Activated CD4-positive, alpha-beta memory T cell treated with anti-CD3 and anti-CD28 coated beads, Interleukin-2, amount 10 ng/mL, durations not matched to agents 7 days and 5 days (primary cell): Measurements from ENCODE around the gene CCDC171. TPM values are rescaled to one million over a fixed set of nuclear protein-coding genes. Genes with fewer than 3 reads are reported as not detected.
"Not testable (repeated sequence)": the region's sequence is repeated elsewhere in the genome, so short reads cannot be mapped to it uniquely, and the experiment has no call there.

Source experiments
- CTCF ChIA-PET: fragments of 350-600 bp; sonication (Branson Sonifier 250); formaldehyde crosslinking; loops from one replicate; lab custom pipeline; 2021; ENCODE audit warnings: antibody characterized with exemption, inconsistent platforms; lab: Charles Lee
- POLR2A ChIA-PET: fragments of 350-600 bp; sonication (Branson Sonifier 250); formaldehyde crosslinking; loops from one replicate; lab custom pipeline; 2021; ENCODE audit warnings: antibody characterized with exemption; lab: Charles Lee
- DNase-seq: peaks from one replicate; pipeline ENCODE4 v3.0.0-alpha.2; 2020
- H3K27ac Mint-ChIP-seq: one replicate; pipeline ENCODE4 v1.8.0; 2021; ENCODE audit warnings: mild to moderate bottlenecking, mixed read lengths
- H3K27me3 Mint-ChIP-seq: one replicate; pipeline ENCODE4 v1.8.0; 2021; ENCODE audit warnings: mixed read lengths
- H3K36me3 Mint-ChIP-seq: one replicate; pipeline ENCODE4 v1.8.0; 2021; ENCODE audit warnings: low read depth, mixed read lengths
- H3K4me1 Mint-ChIP-seq: one replicate; pipeline ENCODE4 v1.8.0; 2021; ENCODE audit warnings: mixed read lengths
- H3K4me3 Mint-ChIP-seq: one replicate; pipeline ENCODE4 v1.8.0; 2021; ENCODE audit warnings: mild to moderate bottlenecking, mixed read lengths
- H3K9me3 Mint-ChIP-seq: one replicate; pipeline ENCODE4 v1.8.0; 2021; ENCODE audit warnings: mixed read lengths
- total RNA-seq, 2 experiments: library from RNA; stranded (reverse); gene quantifications; one replicate each; pipeline ENCODE4 v1.2.3, GENCODE V29; 2021

Gene CCDC171
- total RNA-seq, 2 experiments from 2014 or later = 2.1 to 2.5 TPM

DNA sequence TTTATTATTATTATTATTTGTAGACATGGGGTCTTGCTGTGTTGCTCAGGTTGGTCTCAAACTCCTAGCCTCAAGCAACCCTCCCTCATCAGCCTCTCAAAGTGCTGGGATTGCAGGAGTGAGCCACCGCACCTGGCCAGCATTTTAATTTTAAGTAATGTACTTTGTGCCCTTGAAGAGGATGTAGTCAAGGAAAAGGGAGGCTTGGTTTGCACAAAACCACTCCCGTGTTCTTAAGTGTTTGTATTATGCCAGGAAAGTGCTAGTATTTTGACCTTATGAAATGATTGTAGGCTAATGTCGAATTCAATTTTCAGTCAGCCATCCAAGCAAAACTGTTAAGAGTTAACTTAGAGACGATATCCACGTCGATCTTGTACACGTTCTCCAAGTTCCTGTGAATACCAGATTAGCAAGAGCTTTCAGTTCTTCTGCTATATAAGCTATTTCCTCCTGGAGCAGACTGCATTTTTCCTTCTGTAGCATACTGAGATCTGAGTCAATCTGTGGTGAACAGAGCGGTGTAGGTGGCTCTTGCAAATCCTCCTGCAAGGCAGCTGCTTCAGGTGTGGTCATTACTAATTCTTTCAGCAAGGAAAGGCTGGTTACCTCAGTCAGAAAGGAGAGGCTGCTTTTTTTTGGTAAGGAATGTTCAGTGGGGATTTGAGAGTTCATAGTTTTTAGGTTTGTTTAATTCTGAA is 23.7 kb downstream of the CCDC171 start:
- POLR2A ChIA-PET = no interaction called here
- H3K27me3 Mint-ChIP-seq = no peaks in the 10 kb centered on the region
- H3K27ac Mint-ChIP-seq = no peak overlapping the region
- H3K4me3 Mint-ChIP-seq = no peak overlapping the region
- H3K4me1 Mint-ChIP-seq = no peaks in the 10 kb centered on the region
- H3K9me3 Mint-ChIP-seq = no peaks in the 10 kb centered on the region
- CTCF ChIA-PET = no interaction called here
- H3K36me3 Mint-ChIP-seq = peaks cover 6% of the 10 kb centered on the region
- DNase-seq = no peak

DNA sequence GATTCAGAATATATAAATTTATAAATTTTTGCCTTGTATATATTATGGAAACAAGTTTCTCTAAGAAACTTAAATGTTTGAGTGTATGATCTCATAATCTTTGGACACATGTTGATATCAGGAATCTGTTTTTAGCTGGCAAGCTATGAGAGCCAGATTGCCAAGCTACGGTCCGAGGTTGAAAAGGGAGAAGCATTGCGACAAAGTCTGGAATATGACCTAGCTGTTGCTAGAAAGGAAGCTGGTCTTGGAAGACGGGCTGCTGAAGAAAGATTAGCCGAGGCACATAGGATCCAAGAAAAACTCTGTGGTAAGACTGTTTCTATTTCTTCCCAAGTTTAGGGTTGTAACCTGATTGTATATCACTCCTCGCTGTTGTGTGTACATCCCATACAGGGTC is 25.9 kb downstream of the CCDC171 start:
- DNase-seq = no peak
- no peaks in the 10 kb centered on the region for H3K27me3 Mint-ChIP-seq
- CTCF ChIA-PET = no interaction called here
- POLR2A ChIA-PET = no interaction called here
- H3K9me3 Mint-ChIP-seq = no peaks in the 10 kb centered on the region
- H3K4me3 Mint-ChIP-seq = no peak overlapping the region
- peaks cover 6% of the 10 kb centered on the region for H3K36me3 Mint-ChIP-seq
- no peak overlapping the region for H3K27ac Mint-ChIP-seq
- H3K4me1 Mint-ChIP-seq = no peaks in the 10 kb centered on the region

GRCh38 chr9:15584379-15584778 is 31.5 kb downstream of the CCDC171 start:
- Mint-ChIP-seq H3K36me3 (peaks cover 3% of the 10 kb centered on the region), H3K27me3 (no peaks in the 10 kb centered on the region), H3K4me3 (no peak overlapping the region), H3K4me1 (peaks cover 6% of the 10 kb centered on the region), H3K9me3 (no peaks in the 10 kb centered on the region), H3K27ac (no peak overlapping the region)
- ChIA-PET CTCF (no interaction called here), POLR2A (no interaction called here)
- DNase-seq = no peak

DNA sequence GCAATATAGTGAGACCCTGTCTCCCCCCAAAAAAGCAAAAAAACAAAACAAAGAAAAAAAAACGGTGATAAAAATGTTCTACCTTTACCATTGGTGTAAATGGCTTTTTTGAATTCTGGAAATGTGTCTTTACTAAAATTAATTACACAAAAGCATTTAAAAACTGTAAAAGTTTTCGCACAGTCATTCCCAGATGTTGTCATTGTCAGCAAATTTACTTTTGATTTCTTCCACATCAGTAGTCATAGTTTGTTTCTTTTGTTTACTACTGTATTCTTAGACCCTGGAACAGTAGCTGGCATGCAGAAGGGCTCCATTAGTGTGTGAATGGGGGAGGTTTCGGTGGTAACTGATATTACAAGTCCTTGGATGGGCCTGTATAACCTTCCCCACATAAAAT is 39.5 kb downstream of the CCDC171 start:
- Mint-ChIP-seq H3K9me3 (no peaks in the 10 kb centered on the region), H3K4me1 (no peaks in the 10 kb centered on the region), H3K36me3 (peaks cover 3% of the 10 kb centered on the region), H3K27ac (no peak overlapping the region), H3K4me3 (no peak overlapping the region), H3K27me3 (no peaks in the 10 kb centered on the region)
- POLR2A ChIA-PET = no interaction called here
- DNase-seq = no peak
- CTCF ChIA-PET = interaction anchor here (0.5 to 1.1 kb wide), 4 partner anchors 12 to 984 kb away, joined by 3 read pairs; no protein-coding TSS in a partner anchor

DNA sequence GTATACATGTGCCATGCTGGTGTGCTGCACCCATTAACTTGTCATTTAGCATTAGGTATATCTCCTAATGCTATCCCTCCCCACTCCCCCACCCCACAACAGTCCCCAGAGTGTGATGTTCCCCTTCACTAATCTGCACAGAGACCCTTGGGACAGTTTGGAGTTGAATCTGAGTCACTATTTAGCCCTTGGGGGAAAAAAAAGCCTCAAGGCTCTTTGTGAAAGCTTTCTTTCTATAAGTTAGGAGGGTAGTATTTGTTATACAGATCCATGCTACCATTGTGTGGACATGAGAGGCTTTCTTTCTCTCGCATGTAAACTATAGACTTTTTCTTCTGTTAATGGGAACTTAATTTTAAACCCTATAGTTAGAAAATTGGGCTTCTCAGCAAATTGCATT is 40.1 kb downstream of the CCDC171 start:
- CTCF ChIA-PET, DNase-seq, H3K4me1 Mint-ChIP-seq, POLR2A ChIA-PET, H3K36me3 Mint-ChIP-seq, H3K9me3 Mint-ChIP-seq, H3K27ac Mint-ChIP-seq, H3K4me3 Mint-ChIP-seq, H3K27me3 Mint-ChIP-seq: not testable (repeated sequence)

DNA sequence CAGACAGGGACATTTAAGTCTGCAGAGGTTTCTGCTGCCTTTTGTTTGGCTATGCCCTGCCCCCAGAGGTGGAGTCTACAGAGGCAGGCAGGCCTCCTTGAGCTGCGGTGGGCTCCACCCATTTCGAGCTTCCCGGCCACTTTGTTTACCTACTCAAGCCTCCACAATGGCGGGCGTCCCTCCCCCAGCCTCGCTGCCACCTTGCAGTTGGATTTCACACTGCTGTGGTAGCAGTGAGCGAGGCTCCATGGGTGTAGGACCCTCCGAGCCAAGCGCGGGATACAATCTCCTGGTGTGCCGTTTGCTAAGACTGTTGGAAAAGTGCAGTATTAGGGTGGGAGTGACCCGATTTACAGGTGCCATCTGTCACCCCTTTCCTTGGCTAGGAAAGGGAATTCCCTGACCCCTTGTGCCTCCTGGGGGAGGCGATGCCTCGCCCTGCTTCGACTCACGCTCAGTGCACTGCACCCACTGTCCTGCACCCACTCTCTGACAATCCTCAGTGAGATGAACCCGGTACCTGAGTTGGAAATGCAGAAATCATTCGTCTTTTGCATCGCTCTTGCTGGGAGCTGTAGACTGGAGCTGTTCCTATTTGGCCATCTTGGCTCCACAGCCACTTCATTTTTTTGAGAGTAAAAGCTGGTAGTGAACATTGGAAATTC is 48.0 kb downstream of the CCDC171 start:
- POLR2A ChIA-PET, DNase-seq, H3K4me3 Mint-ChIP-seq, H3K36me3 Mint-ChIP-seq, H3K27ac Mint-ChIP-seq, H3K27me3 Mint-ChIP-seq, H3K4me1 Mint-ChIP-seq, CTCF ChIA-PET: not testable (repeated sequence)
- peaks cover 10% of the 10 kb centered on the region for H3K9me3 Mint-ChIP-seq

- CTCF ChIA-PET = interaction anchor here (0.5 to 3.4 kb wide), 17 partner anchors 8 to 503 kb away, joined by 3 to 16 read pairs (median 4); partner anchors contain the start of gene CCDC171
- H3K4me1 Mint-ChIP-seq = peaks cover 20% of the 10 kb centered on the region
- POLR2A ChIA-PET = interaction anchor here (1.3 to 1.8 kb wide), 2 partner anchors 54 to 96 kb away, joined by 7 to 10 read pairs; partner anchors contain the start of genes CCDC171 and PSIP1
- peak overlapping the region; percentile 40 for H3K27ac Mint-ChIP-seq
- H3K36me3 Mint-ChIP-seq = no peaks in the 10 kb centered on the region
- no peaks in the 10 kb centered on the region for H3K9me3 Mint-ChIP-seq
- H3K27me3 Mint-ChIP-seq = no peaks in the 10 kb centered on the region
- DNase-seq = no peak
- H3K4me3 Mint-ChIP-seq = no peak overlapping the region
Observed at GRCh38 chr9:15606643-15607472, 54.0 kb downstream of the CCDC171 start.

- ChIA-PET POLR2A (no interaction called here), CTCF (no interaction called here)
- DNase-seq = no peak
- Mint-ChIP-seq H3K27me3 (no peaks in the 10 kb centered on the region), H3K9me3 (no peaks in the 10 kb centered on the region), H3K27ac (no peak overlapping the region), H3K4me3 (no peak overlapping the region), H3K4me1 (peaks cover under 1% of the 10 kb centered on the region), H3K36me3 (no peaks in the 10 kb centered on the region)
Observed at GRCh38 chr9:15612962-15613361, 60.1 kb downstream of the CCDC171 start.

DNA sequence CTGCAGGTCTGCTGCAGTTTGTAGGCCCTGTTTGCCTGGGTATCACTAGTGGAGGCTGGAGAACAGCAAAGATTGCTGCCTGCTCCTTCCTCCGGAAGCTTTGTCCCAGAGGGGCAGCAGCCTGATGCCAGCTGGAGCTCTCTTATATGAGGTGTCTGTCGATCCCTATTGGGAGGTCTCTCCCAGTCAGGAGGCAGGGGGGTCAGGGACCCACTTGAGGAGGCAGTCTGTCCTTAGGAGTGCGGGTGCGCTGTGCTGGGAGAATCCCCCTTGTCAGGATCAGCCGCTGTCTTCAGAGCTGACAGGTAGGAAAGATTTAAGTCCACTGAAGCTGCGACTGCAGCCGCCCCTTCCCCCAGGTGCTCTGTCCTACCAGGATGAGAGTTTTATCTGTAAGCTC is 64.9 kb downstream of the CCDC171 start:
- no peaks in the 10 kb centered on the region for H3K27me3 Mint-ChIP-seq
- H3K9me3 Mint-ChIP-seq = no peaks in the 10 kb centered on the region
- H3K4me3 Mint-ChIP-seq = no peak overlapping the region
- no peak overlapping the region for H3K27ac Mint-ChIP-seq
- CTCF ChIA-PET = no interaction called here
- H3K36me3 Mint-ChIP-seq = no peaks in the 10 kb centered on the region
- POLR2A ChIA-PET = no interaction called here
- H3K4me1 Mint-ChIP-seq = no peaks in the 10 kb centered on the region
- no peak for DNase-seq

DNA sequence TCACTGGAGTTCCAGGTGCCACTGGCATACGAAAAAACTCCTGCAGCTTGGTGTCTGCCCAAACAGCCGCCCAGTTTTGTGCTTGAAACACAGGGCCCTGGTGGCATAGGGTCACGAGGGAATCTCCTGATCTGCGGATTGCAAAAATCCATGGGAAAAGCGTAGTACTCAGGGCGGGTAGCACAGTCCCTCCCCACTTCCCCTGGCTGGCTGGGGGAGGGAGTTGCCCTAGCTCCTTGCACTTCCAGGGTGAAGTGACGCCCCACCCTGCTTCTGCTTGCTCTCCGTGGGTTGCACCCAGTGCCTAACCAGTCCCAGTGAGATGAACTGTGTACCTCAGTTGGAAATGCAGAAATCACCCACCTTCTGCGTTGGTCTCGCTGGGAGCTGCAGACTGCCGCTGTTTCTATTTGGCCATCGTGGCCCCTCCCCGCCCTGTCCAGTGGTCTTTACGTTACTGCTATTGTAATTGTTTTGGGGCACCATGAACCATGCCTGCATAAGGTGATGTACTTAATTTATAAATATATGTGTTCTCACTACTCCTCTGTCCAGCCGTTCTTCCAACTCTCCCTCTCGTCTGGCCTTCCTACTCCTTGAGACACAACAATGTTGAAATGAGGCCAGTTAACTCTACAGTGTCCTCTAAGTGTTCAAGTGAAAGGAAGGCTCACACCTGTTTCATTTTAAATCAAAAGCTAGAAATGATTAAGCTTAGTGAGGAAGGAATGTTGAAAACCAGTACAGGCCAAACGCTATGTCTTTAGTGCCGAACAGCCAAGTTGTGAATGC is 65.9 kb downstream of the CCDC171 start:
- no peaks in the 10 kb centered on the region for H3K9me3 Mint-ChIP-seq
- ChIA-PET POLR2A (interaction anchor here (0.6 kb wide), 1 partner anchor 38 kb away, joined by 3 read pairs; no protein-coding TSS in a partner anchor), CTCF (interaction anchor here (1.0 kb wide), 1 partner anchor 66 kb away, joined by 3 read pairs; the partner anchor contains the start of gene CCDC171)
- H3K4me3 Mint-ChIP-seq = no peak overlapping the region
- no peaks in the 10 kb centered on the region for H3K36me3 Mint-ChIP-seq
- no peak for DNase-seq
- no peaks in the 10 kb centered on the region for H3K27me3 Mint-ChIP-seq
- H3K27ac Mint-ChIP-seq = no peak overlapping the region
- H3K4me1 Mint-ChIP-seq = no peaks in the 10 kb centered on the region

- ChIA-PET CTCF (interaction anchor here (1.1 to 1.7 kb wide), 2 partner anchors 19 to 413 kb away, joined by 3 read pairs; no protein-coding TSS in a partner anchor), POLR2A (no interaction called here)
- Mint-ChIP-seq H3K36me3 (no peaks in the 10 kb centered on the region), H3K4me1 (no peaks in the 10 kb centered on the region), H3K27ac (no peak overlapping the region), H3K9me3 (no peaks in the 10 kb centered on the region), H3K27me3 (no peaks in the 10 kb centered on the region), H3K4me3 (no peak overlapping the region)
- no peak for DNase-seq
Observed at GRCh38 chr9:15622318-15622971, 69.6 kb downstream of the CCDC171 start.

DNA sequence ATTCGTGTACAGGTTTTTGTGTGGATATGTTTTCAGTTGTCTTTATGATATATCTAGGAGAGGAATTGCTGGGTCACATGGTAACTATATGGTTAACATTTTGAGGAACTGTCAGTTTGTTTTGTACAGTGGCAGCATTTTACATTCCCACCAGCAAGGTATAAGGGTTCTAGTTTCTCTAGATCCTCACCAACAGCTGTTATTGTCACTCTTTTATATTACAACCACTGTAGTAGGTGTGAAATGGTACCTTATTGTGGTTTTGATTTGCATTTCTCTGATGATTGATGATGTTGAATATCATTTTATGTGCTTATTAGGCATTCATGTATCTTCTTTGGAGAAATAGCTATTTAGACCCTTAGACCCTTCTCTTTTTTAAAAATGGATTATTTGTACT is 82.9 kb downstream of the CCDC171 start:
- CTCF ChIA-PET = no interaction called here
- Mint-ChIP-seq H3K9me3 (no peaks in the 10 kb centered on the region), H3K27ac (no peak overlapping the region), H3K4me1 (no peaks in the 10 kb centered on the region), H3K27me3 (no peaks in the 10 kb centered on the region), H3K4me3 (no peak overlapping the region), H3K36me3 (no peaks in the 10 kb centered on the region)
- POLR2A ChIA-PET = no interaction called here
- DNase-seq = no peak
